ENCODE data around the gene MTCH2.

GRCh38 chr11:47589118-47589517 is 53.2 kb downstream of the MTCH2 start:
- TF ChIP-seq CTCF (IDR thresholded peaks at IDR 0.05) (no peak), POLR2A (IDR thresholded peaks at IDR 0.05) (no peak)

Measured in testis (tissue), 2 donors.